ENCODE results near the gene GRM2.

Gene GRM2

DNA sequence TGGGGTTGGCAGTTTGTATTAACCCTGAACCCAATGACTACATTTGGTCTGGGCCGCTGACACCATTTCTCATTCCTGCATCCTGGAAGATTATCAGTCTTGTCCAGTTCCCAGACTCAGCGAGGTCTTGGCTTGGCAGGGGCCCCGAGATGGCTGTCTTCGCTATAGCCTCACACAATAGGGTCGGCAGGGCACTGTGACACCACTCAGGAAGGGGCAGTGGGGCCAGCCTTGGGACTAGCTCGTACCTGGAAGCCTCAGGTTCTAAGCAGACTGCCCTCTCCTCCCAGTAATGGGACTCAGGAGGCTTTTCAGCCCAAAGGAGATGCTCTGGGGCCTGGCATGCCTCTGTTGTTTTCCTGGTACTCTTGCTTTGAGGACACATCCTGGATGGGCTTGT, 26.7 kb upstream of the GRM2 start:
- DNase-seq (ENCODE audit: low read depth in 3 of 3): no peak

DNA sequence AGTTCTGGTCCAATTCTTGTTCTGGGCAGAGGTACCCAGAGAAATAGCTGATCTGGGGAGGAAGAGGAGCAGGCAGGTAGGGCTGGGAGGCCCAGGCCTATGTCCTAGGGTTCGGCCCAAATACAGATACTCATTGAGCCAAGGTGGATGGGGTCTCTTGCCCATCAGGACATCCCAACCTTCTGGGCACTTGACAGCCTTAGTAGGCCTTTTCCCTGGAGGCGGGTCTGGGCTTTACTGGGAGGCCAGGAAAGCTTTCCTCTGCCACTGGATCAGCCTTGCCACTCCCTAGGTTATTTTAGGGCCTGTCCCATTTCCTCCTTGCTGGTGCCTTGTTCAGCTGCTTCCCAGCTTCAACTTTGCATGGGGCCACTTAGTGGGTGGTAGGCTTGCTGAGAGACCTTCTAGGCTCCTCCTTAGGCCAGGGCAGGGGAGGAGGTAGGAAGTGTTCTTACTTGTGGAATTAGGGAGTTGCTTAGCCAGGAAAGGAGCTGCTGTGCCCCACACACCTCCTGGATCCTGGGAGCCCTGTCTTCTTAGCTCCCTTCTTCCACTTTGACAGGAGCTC, 26.1 kb upstream of the GRM2 start:
- no peak for DNase-seq (ENCODE audit: low read depth in 3 of 3)

DNA sequence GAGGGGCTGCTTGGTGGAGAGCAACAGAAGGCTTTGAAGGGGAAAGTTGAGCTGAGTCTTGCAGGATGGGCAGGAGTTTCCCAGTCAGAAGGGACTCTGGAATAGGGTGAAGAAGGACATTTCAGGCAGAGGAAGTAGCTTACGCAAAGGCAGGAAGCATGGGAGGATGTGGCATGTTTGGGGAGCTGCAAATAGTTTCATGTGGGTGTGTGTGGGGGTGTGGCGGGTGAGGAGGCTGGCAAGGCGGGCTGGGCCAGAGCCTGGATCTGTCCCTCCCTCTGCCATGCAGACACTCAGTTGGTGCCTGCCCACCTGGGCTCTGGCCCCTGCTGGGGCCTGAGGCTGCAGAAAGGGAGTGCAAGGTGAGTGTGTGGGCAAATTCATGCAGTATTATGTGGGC, 25.4 kb upstream of the GRM2 start:
- DNase-seq (ENCODE audit: low read depth in 3 of 3): no peak

DNA sequence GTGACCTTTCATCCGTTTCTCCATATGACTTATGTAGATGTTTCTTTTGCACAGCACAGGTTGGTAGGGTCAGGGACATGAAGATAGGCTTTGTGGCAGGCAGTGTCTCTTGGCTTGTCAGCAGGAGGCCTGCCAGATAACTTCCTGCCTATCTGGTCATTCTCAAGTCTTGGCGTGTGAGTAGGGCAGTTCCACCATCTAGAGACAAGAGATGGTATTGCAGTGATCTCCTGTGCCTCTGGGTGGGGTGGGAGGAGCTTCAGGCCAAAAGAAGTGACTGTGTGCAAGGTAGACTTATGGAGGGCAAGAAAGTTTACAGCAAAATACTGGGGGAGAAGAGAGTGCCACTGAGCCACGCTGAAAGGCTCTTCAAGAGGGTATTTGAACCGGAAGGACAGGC, 24.8 kb upstream of the GRM2 start:
- peak; percentile 52 to 59 (median 57) for DNase-seq (ENCODE audit: low read depth in 3 of 3)

DNA sequence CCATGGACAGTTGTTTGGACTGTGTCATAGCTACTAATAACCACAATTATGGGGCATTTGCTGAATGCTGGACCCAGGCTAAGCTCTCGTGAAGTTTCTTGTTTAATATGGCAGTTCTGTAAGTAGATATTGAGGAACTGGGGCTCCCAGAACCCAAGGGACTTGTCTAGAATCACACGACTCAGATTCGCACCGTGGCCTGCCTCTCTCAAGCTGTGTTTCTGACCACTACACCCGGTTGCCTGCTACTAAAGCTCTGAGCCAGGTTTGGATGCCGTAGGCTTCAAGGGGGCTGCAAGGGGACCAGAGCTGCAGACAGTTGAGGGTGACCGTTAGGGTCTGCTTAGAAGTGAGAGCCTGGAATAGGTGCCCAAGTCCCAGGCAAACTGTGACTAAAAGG, 24.3 kb upstream of the GRM2 start:
- no peak for DNase-seq (ENCODE audit: low read depth in 3 of 3)

DNA sequence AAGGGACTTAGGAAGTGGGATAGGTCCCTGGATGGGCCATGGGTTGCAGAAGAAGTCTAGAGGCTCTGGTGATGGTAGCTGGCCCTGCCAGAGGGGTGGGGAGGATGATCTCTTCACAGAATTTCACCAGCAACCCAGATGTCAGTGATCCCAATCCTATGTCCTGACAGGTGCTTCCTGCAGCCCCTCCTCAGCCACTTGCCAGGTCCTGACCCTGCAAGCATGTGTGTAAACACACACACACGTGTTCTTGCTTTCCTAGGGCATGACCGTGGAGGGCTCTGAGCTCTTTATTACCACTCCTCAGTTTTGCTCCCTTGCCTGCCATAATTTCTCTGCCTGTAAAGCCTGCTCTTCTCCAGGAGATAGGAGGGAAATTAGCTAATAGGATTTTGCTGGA, 23.3 kb upstream of the GRM2 start:
- DNase-seq (ENCODE audit: low read depth in 3 of 3): no peak

DNA sequence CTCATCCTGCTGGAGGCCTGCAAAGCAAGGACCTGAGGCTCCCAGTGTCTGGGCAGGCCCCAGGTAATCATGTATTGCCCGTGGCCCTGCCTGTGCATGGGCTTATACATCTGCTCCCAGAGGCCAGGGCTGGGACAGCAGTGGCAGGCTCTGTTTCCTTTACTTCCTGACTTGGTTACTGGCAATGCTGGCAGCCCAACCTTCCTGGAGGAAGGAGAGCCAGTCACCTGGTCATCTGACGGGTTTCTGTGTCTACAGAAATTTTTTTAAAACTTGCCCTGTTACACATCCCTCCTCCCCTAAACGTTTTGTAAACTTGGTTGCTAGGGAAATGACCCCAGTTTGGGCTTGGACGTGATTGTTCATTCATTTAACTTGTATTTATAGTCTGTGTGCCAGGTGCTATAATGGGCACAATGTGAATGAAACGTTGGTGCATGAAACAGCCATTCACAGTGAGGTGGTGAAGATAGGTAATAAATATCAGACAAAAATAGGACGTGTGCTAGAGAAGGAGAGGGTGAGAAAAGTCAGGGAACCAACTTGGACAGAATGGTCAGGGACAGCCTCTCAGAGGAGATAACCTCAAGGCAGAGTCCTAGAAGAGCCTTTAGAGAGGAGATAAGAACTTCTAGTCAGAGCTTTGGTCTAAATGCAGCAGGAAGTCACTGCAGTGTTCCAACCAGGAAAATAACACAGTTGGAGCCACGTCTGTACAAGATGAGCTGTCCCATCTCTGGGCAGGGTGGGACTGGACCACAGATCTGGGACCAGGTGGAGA, 21.7 kb upstream of the GRM2 start:
- DNase-seq (ENCODE audit: low read depth in 3 of 3): no peak

DNA sequence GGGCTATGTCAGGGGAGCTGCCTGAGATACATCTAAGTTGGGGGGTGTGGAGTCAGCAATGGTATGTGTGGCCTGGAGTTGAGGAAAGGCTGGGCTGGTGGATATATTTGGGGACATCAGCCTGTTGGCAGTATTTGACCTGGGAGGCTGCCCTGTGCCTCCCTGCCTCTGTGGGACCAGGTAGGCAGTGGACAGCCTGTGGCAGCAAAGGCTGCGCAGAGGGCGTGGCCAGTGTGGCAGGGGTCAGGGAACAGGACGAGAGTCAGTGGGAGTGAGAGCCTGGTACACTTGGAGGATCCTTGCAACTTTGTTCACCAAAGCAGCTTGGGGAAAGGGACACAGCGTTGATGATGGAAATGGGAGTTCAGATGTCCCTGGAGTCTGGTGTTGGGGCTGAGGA, 20.8 kb upstream of the GRM2 start:
- no peak for DNase-seq (ENCODE audit: low read depth in 3 of 3)

DNA sequence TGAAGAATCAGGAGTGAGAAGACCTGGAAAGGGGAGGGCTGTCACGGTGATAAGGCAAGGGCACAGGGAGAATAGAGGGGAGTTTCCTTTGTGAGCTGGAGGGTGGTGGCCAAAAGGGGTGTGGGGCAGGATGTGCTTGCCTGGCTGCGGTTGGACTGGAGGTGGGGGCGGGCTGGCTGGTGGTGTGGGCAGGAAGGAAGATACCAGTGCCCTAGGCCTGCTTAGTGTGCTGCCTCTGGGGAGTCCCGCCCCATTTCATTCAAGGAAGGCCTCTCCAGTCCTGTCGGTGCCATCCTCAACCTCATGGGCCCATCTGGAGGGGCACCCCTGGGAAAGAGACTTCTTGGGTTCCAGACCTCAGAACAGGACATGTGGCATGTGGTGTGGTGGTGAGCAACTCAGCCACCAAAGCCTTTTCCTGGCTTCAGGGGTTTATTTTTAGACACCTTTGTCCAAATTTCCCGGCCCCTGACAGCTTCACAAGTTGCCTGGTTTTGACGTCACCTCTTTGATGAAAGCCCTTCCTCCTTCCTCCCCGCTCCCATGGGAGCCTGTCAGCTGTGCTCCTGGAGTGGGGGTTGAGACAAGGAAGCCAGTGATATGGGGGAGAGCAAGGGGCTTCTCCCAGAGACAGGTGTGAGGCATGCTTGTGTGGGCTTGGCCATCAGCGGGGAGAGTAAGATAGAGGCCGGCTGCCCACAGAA, 20.2 kb upstream of the GRM2 start:
- DNase-seq (ENCODE audit: low read depth in 3 of 3): peak; percentile 55 to 68 (median 68)

DNA sequence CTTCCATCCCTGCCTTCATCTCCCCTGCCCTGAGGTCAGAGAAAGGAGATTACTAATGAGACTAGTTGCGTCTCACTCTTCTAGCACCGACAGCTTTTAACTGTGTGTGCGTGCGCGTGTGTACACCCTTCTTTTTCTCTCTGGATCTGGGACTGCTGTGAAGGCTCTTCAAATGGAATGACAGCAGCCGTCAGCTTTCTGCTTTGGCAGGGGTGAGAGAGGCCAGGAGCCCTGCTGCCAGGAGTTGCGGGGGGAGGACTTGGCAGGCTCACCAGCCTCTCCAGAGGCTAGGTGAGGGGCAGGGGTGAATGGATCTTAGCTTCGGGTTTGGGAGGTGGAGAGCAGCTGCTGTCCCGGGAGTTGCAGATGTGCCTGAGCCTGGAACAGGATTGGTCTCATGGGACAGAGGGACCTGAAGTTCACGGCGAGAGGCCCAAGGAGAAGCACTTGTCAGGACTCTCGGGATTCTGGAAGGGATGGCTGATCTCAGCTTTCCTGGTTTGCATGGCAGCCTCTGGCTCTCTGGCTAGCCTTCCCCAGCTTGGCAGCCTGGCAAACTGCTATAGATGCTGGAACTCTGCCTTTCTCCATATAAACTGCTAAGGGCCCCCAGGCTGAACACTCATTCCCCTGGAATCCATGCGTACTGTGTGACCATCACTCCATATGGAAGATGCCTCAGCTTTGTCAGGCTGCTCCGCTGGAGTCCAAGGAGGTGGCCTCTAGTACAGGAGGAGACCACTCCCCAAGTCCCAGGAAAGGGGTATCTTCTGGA, 19.2 kb upstream of the GRM2 start:
- no peak for DNase-seq (ENCODE audit: low read depth in 3 of 3)

DNA sequence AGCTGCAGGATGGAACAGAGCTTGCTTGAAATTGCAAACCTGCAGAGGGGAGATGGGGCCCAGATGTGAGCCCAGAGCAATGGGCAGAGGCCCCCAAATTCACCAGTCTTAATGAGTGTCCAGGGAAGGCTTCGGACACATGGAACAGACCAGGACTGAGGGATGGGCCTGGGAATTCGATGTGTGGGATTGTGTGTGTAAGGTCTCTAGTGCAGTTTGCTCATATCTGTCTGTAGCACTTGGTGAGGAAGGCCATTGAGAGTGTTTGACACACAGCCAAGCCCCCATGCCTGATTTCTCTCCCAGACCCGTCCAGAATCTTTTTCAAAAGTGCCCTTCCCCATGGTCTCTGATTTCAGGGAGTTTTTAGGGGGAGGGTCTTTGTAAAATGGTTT, 18.7 kb upstream of the GRM2 start:
- DNase-seq (ENCODE audit: low read depth in 3 of 3): no peak

DNA sequence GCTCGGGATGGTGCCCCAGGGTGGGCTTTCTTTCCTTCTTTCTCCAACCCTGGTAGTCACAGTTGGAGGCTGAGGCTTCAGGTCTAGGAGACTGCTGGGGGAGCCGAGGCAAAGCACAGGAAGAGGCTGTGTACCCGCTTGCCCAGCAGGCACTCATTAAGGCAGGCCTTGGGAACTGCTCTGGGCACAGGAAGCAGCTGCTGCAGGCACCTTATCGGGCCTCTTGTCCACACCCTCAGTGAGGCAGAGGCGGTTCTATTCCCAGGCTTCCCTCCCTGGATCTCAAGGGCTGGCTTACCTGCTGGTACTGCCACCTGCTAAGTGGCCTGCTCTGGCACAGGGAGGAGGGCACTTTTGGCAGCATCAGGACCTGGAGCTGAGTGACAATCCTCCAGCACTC, 15.8 kb upstream of the GRM2 start:
- no peak for DNase-seq (ENCODE audit: low read depth in 3 of 3)

DNA sequence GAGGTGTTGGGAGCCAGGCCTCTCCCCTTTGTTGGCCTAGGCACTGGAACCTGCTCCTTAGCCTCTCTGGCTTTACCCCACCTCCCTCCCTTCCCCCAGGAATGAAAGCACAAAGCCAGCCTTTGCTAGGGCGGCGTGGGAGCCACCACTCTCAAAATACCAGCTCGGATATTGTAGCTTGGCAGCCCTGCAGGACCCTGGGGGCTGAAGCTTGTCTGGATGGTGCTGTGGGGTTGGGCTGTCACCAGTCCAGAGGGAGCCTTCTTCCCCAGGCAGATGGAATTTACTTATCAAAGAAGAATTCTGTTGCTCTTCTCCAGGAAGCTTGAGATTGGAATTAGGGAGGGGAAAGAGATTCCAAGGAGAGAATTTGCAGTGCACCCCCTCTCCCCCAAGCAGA, 14.9 kb upstream of the GRM2 start:
- no peak for DNase-seq (ENCODE audit: low read depth in 3 of 3)

DNA sequence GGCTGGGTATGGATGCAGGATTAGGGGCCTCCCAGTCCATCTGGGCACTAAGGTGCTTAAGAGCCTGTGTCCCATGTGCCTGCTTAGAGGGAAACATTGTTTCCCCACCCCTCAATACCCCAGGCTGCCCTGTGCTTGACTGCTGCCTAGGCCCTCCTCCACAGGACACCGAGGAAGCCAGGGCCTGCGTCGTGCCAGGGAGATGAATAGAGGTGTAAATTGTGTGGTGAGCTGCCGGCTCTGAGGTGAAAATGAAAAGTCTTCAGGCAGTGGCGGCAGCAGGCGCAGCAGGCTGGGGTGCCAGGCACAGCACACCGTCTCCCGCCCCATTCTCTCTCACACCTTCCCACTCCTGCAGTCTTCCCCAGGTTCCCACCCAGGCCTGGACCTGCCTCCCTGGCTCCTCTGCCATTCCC, 13.9 kb upstream of the GRM2 start:
- no peak for DNase-seq (ENCODE audit: low read depth in 3 of 3)

DNA sequence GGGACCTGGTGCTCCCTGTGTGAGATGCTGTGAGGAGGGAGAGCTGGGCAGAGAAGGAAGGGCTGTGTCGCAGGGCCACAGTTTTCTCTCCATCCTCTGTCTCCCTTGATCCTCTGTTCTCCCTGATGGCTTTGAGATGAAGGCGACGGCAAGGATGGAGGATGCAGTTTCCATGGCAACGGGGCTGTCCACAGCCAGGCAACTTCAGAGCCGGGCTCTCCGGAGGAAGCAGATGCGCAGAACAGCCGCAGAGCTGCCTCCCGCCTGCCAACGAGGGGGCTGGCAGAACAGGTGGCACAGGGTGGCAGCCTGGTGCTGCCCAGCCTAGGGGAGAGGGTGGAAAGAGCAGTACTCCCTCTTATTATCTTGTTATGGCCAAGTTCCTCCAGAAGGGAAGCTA, 9.9 kb upstream of the GRM2 start:
- no peak for DNase-seq (ENCODE audit: low read depth in 3 of 3)

DNA sequence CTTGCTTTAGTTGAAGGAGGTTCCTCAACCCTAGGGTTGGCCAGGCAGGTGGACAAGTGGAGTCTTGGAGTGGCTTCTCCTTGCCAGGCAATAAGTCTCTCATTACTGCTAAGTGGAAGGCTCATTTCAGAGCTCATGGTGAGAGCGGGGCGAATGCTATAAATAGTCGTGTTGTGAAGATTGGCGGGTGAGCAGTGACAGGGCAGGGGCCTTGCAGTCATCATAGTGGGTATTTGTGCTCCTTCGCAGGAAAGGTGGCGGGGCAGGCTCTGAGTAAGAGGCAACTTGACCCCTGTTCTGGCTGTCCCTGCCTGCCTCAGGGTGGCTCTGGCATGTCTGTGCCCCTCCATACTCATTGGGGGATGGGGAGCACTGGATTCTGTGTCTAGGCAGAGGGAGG, 8.7 kb upstream of the GRM2 start:
- no peak for DNase-seq (ENCODE audit: low read depth in 3 of 3)

DNA sequence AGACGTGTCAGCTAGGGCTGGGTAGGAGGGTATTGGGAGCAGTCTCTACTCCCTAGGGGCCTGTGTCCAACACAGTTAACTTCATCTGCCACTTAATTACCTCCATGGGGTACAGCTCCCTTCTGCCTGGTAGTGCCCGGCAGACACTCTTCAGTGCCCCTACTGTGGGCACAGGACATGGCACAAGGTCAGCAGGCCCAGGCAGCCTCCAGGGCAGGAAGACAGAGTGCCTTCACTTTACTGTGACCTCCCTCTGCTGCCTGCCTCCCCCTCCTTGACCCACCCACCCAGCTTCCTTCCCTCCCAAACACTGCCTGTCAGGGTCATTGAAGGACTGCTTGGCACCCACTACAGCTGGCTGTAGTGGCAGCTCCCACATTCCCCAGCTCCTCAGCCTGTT, 6.5 kb upstream of the GRM2 start:
- DNase-seq (ENCODE audit: low read depth in 3 of 3): no peak

DNA sequence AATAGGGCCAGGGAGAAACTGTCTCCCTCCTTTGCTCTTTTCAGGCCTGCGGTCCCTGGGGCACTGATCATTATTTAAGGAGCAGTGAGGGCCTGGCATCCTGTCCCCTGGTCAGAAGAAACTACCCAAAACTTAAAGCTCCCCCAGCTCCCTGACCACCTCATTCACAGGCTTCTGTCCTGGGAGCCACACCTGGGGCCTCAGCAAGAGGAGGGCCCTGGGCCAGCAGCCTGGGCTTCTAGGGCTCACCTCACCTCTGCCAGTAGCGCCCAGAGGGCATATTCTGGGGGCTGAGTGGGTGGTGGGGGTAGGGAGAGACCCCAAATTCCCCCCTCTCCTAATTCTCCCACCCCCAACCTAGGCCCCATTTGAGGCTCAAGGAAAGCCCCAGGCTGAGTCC, 4.7 kb upstream of the GRM2 start:
- no peak for DNase-seq (ENCODE audit: low read depth in 3 of 3)

DNA sequence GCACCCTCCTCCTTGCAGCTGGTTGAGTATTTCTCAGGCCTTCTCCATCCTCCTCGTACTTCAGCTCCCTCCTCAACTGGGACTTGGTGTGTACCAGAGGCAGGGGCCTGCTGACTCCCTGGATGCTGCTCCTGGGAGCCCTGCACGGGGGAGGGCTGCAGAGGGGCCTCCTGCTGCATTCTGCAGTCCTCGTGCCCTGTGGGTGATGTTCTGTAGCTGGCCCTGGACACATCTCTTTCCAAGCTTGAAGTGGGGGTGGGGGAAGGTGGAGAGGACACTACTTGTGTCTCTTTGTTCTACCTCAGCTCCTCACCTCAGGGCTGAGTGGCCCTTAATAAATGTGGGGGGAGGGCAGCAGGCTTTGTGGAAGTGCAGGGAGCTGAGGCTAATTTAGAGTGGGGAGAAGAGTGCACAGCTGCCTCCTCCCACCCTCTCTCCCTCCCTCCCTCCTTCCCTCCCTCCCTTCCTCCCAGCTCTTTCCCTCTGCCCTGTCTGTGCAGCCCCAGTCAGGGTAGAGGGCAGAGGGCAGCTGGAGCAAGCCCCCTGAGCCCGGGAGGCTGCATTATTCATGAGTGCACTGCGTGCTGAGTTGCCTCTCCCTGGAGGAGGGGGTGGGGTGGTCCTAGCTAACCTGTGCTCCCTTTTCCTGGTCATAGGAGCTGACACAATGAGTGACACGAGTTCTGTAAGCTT, 3.7 kb upstream of the GRM2 start:
- no peak for DNase-seq (ENCODE audit: low read depth in 3 of 3)

DNA sequence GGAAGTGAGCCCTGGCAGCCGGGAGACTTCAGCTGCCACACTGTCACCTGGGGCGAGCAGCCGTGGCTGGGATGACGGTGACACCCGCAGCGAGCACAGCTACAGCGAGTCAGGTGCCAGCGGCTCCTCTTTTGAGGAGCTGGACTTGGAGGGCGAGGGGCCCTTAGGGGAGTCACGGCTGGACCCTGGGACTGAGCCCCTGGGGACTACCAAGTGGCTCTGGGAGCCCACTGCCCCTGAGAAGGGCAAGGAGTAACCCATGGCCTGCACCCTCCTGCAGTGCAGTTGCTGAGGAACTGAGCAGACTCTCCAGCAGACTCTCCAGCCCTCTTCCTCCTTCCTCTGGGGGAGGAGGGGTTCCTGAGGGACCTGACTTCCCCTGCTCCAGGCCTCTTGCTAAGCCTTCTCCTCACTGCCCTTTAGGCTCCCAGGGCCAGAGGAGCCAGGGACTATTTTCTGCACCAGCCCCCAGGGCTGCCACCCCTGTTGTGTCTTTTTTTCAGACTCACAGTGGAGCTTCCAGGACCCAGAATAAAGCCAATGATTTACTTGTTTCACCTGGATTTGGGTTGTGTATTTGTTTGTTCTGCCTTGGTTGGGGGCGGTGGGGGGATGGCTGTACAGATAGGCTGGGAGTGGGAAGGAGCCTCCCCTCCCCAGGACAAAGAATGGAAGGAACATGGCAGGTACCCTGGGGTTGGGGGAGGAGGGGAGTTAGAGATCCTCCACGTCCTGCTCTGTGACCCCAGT, 2.9 kb upstream of the GRM2 start:
- no peak for DNase-seq (ENCODE audit: low read depth in 3 of 3)

DNA sequence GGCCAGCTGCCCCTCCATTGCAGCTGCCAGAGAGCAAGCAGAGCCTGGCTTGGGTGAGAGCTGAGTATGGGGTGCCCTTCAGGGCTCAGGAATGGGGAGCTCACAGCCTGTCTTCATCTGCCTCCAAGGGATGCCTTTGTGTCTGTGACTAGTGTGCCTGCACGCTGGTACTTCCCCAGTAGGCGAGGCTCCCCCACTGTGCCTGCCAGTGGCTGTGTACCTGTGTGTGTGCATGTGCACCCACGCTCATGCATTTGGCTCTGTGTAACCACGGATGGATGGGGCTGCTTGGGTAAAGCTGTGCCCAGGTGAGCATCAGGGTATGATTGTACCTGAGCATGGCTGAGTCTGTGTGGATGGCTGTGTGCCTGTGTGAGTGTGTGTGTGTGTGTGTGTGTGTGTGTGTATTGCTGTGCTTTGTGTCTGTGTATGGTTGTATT, 2.3 kb upstream of the GRM2 start:
- DNase-seq (ENCODE audit: low read depth in 3 of 3): no peak

Data from stimulated activated CD4-positive, alpha-beta T cell treated with anti-CD3 and anti-CD28 coated beads, TNF-alpha, amount 100 ng/mL, for 48 hours (primary cell).